Naive B cell (primary cell): ENCODE results near the gene BTBD17. TPM values are rescaled to one million over a fixed set of nuclear protein-coding genes. Genes with fewer than 3 reads are reported as not detected.

Experiments
- ATAC-seq, 2 donors: fragments of 150-1000 bp; cut with Tn5 transposase; 2 replicates each; pipeline ENCODE4 v1.10.0; 2021; ENCODE audit warnings: low read depth in 2 of 2, mild to moderate bottlenecking in 2 of 2, moderate library complexity in 2 of 2
- DNase-seq: peaks from one replicate; pipeline ENCODE4 v3.0.0; 2022
- H3K27ac Mint-ChIP-seq, 6 donors: one replicate each; pipeline ENCODE4 v1.8.0; 2020 to 2022; ENCODE audit warnings: mild to moderate bottlenecking in 6 of 6, mixed read lengths in 6 of 6, moderate library complexity in 5 of 6, inconsistent platforms in 2 of 6
- H3K27me3 Mint-ChIP-seq, 3 donors: one replicate each; pipeline ENCODE4 v1.8.0; 2021 to 2022; ENCODE audit warnings: mixed read lengths in 3 of 3, mild to moderate bottlenecking in 1 of 3
- H3K36me3 Mint-ChIP-seq, 2 donors: one replicate each; pipeline ENCODE4 v1.8.0; 2020 to 2022; ENCODE audit warnings: mixed read lengths in 2 of 2, inconsistent platforms in 1 of 2, mild to moderate bottlenecking in 1 of 2
- H3K4me1 Mint-ChIP-seq, 3 donors: one replicate each; pipeline ENCODE4 v1.8.0; 2020 to 2022; ENCODE audit warnings: mixed read lengths in 3 of 3, inconsistent platforms in 1 of 3, mild to moderate bottlenecking in 1 of 3, moderate library complexity in 1 of 3
- H3K4me3 Mint-ChIP-seq, 8 donors: one replicate each; pipeline ENCODE4 v1.8.0; 2020 to 2022; ENCODE audit warnings: mild to moderate bottlenecking in 8 of 8, mixed read lengths in 8 of 8, moderate library complexity in 8 of 8, inconsistent platforms in 2 of 8
- H3K9me3 Mint-ChIP-seq, 7 donors: one replicate each; pipeline ENCODE4 v1.8.0; 2020 to 2022; ENCODE audit warnings: mixed read lengths in 7 of 7, mild to moderate bottlenecking in 5 of 7, inconsistent platforms in 2 of 7, moderate library complexity in 1 of 7
- polyA plus RNA-seq, 6 donors: library from polyadenylated mRNA; unstranded; fragments of 300-500 nt; fragmentation: Illumina TruSeq; gene quantifications; one replicate each; pipeline ENCODE4 v1.2.3, GENCODE V29; 2021; ENCODE audit warnings: low read depth in 6 of 6

BTBD17 gene
- polyA plus RNA-seq, 6 donors from 2014 or later, result not detected

DNA sequence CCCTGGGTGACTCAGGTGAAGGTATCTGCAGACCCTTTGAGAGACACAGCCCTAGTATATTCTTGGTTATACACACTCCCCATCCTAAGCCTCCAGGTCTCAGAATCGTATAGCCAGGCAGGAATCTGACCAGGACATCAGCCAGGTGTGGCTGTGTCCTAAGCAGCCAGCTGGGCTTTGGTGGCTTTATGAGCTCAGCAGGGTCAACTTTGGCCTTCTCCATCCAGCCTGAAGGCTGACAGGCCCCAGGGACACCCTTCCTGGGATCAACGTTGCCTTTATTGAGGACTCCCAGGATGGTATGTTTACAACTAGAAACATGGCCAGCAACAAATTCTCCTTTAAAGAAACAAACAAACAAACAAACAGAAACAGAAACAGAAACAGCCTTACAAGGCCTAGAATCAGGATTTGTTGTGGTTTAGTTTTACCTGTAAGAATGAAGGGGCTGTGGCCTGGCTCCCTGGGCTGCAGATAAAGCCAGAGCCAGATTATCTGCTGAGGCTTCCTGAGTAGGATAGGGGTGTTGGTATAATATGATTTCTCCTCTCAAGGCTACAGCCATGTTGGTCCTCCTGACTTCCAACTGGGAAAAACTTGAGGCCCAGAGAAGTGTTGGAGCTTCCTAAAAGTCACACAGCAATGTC lies 27.2 kb downstream of the BTBD17 start:
- DNase-seq (no peak), ATAC-seq (no peak)
- no peak overlapping the region for H3K4me3 Mint-ChIP-seq
- no peaks in the 10 kb centered on the region for H3K4me1 Mint-ChIP-seq
- H3K27me3 Mint-ChIP-seq, result peaks cover 6 to 22% (median 16%) of the 10 kb centered on the region in 3 donors
- no peaks in the 10 kb centered on the region for H3K36me3 Mint-ChIP-seq
- no peak overlapping the region for H3K27ac Mint-ChIP-seq
- H3K9me3 Mint-ChIP-seq, result peaks cover 0 to 19% (median 6%) of the 10 kb centered on the region in 7 donors

DNA sequence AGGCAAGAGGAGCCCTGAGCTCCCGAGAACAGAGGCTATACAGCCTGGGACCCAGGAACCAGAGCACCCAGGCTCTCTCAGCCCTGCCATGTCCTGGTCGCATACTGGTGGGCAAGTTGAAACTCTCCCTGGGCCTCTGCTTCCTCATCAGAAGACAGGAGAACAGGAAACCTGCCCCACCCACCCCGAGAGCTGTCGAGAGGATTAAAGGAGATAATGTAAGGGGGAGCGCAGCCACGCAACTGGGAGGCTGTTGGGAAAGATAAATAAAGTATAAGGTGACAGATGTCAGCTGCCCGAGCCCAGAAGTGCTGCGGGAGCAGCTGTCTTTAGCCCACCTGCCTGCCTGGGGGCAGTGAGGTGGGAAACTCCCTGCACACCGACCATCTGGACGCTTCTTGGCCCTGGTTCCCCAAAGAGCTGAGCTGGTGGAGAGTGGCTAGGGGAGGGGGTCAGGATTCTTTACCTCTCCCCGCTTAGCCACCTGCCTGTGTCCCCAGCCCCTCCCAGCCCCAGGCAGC lies 28.8 kb downstream of the BTBD17 start:
- ATAC-seq (no peak), DNase-seq (no peak)
- H3K4me1 Mint-ChIP-seq, result no peaks in the 10 kb centered on the region
- no peak overlapping the region for H3K4me3 Mint-ChIP-seq
- H3K27me3 Mint-ChIP-seq, result peaks cover 7 to 26% (median 23%) of the 10 kb centered on the region in 3 donors
- peaks cover 0 to 19% (median 6%) of the 10 kb centered on the region in 7 donors for H3K9me3 Mint-ChIP-seq
- no peak overlapping the region for H3K27ac Mint-ChIP-seq
- no peaks in the 10 kb centered on the region for H3K36me3 Mint-ChIP-seq

DNA sequence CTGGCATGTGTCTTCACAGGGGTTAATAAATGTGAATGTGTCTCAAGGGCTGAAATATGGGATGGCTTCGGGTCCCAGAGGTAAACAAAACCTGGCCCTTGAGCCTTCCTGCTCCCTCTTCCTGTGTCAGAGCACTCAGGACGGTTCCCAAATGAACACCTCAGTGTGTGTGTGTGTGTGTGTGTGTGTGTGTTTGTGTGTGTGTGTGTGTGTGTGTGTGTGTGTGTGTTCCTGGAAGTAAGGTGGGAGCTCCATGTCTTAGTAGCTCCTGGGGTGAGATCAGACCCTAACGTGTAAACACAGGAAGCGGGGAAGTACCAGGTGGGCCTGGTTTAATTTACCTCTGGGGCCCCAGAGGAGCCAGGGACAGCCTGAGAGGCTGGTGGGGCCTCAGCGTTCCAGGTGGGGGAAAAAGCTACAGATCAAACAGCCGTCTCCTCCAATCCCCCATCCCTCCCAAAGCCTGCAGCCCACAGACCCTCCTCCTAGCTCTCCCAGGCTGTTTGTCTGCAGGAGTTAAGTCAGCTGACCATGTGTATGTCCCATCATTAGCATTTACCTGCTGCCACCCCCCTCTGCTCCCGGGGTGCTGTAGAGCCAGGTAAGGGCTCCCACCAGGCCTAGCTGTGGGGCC lies 29.5 kb downstream of the BTBD17 start:
- no peak overlapping the region for H3K4me3 Mint-ChIP-seq
- ATAC-seq (no peak), DNase-seq (no peak)
- no peak overlapping the region for H3K27ac Mint-ChIP-seq
- H3K36me3 Mint-ChIP-seq, result no peaks in the 10 kb centered on the region
- peaks cover 11 to 30% (median 27%) of the 10 kb centered on the region in 3 donors for H3K27me3 Mint-ChIP-seq
- H3K4me1 Mint-ChIP-seq, result peaks cover 0 to 3% (median 0%) of the 10 kb centered on the region in 3 donors
- H3K9me3 Mint-ChIP-seq, result peaks cover 0 to 19% (median 6%) of the 10 kb centered on the region in 7 donors

DNA sequence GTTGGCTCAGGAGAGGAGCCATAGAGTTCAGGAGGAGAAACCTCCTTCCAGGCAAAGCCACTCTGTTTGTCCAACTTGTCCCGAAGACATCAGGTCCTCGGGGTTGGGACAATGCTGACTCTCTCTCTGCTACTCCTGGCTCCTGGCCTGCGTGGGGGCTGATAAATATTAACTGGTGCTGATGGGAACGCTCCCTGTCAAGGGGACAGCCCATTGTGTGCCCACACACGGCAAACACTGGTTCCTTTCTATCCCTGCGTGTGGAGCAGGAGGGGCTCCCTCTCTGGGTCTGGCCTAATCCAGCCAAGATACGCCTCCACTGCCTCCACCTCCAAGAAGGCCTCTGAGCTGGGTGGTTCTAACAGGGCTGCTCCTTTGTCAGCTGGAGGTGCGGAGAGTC lies 31.2 kb downstream of the BTBD17 start:
- Mint-ChIP-seq H3K27ac (no peak overlapping the region), H3K27me3 (peaks cover 12 to 40% (median 35%) of the 10 kb centered on the region in 3 donors), H3K4me3 (no peak overlapping the region)

DNA sequence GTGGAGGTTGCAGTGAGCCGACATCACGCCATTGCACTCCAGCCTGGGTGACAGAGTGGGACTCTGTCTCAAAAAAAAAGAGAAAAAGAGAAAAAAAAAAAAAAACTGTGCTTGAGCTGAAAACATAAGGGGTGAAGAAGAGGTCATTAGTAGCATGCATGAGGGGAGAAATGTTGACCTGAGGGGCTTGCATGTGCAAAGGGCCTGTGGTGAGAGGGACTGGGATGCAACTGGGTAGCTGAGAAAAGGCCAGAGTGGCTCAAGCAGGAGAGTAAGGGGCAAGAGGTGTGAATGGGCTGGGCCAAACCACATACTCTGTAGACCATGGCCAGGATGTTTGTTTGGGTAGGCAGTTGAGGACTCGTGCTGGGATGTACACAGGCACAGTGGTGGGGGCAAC lies 32.3 kb downstream of the BTBD17 start:
- DNase-seq, result no peak
- ATAC-seq, result no peak
- H3K27me3 Mint-ChIP-seq, result peaks cover 15 to 48% (median 41%) of the 10 kb centered on the region in 3 donors
- H3K9me3 Mint-ChIP-seq, result peaks cover 0 to 8% (median 0%) of the 10 kb centered on the region in 7 donors
- H3K4me3 Mint-ChIP-seq, result no peak overlapping the region
- H3K27ac Mint-ChIP-seq, result peak overlapping the region in 2 of 6 donors; percentile 12 to 84
- peaks cover 0 to 19% (median 0%) of the 10 kb centered on the region in 3 donors for H3K4me1 Mint-ChIP-seq
- H3K36me3 Mint-ChIP-seq, result no peaks in the 10 kb centered on the region

More for the DNA sequence above, 31.2 kb downstream of the BTBD17 start:
- peaks cover 0 to 10% (median 0%) of the 10 kb centered on the region in 3 donors for H3K4me1 Mint-ChIP-seq
- no peaks in the 10 kb centered on the region for H3K36me3 Mint-ChIP-seq
- no peak for DNase-seq
- ATAC-seq, result no peak
- H3K9me3 Mint-ChIP-seq, result peaks cover 0 to 16% (median 6%) of the 10 kb centered on the region in 7 donors

DNA sequence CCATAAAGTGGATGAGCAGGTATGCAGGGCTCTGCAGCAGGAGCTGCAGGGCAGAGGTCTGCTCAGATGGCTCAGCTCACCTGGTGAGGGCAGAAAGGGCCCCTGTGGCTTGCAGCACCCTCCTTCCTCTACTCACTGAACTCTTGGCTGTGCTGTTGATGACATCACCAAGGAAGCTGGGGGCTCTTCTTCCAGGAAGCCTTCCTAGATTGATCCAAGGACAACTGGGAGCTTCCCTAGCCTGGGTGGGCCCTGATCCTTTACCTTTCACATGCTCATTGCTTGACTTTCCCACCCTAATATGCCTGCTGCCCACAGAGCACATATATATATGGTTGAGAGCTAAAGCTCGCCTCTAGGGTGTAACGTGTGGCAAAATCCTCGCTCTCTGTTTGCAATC lies 33.2 kb downstream of the BTBD17 start:
- Mint-ChIP-seq H3K27me3 (peaks cover 19 to 53% (median 47%) of the 10 kb centered on the region in 3 donors), H3K4me3 (peak overlapping the region in 1 of 8 donors; percentile 45), H3K4me1 (peaks cover 0 to 21% (median 0%) of the 10 kb centered on the region in 3 donors), H3K9me3 (peaks cover 0 to 2% (median 0%) of the 10 kb centered on the region in 7 donors), H3K27ac (no peak overlapping the region), H3K36me3 (no peaks in the 10 kb centered on the region)
- DNase-seq, result no peak
- ATAC-seq, result no peak

DNA sequence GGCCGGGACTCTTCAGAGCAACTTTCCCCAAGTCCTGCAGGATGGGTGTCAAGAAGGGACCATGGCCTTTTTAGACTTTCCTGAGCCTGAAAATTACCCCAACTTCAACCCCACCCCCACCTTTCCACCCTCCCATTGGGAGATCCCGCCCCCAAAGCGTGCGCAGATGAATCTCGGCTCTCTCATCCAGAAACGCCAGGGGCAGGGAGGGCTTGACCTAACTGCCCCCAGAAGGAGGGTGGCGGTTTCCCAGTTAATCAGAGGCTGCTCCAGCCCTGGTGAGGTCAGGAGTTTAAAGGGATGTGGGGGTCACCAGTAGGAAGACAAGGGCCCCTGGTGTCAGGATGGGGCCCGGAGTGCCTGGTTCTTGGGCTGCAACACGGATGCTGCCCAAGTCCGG lies 35.2 kb downstream of the BTBD17 start:
- Mint-ChIP-seq H3K4me3 (peak overlapping the region in 4 of 8 donors; percentile 17 to 75 (median 44)), H3K27ac (no peak overlapping the region)

DNA sequence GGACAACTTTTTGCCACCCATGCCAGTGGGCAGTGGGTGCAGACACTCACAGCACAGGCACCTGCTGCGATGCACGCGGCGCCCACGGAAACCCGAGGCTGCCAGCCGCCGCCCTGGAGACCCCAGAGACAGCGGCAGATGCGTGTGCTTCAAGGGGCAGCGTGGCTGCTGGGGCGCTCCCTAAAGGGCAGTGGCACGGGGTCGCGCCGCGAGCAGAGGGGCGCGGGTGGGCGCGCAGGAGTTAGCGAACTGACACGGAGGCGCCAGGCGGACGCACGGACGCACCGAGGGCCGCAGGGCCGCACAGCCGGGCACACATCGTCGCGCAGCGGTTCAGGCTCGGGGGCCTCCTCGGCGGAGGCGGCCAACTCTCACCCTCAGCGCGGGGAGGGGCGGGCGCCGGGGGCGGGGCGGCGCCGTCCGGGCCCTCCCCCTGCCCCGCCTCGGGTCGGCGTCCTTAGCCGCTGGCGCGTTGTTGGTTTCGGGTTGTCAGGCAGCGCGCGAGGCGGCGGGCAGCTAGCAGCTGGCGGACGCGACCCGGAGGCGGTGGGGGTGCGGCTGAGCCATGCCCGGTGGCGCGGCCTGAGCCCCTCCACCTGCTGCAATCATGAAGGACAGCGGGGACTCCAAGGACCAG lies 35.8 kb downstream of the BTBD17 start, which contains the start of gene KIF19:
Gene KIF19, plus strand, starts transcription at position 484 of the 637 bp plus-strand sequence. Its CDS starts 124 bp downstream, at position 608.
- Mint-ChIP-seq H3K36me3 (no peaks in the 10 kb centered on the region), H3K27me3 (peaks cover 38 to 67% (median 65%) of the 10 kb centered on the region in 3 donors), H3K27ac (no peak within 1 kb of the TSS), H3K4me1 (peaks cover 0 to 21% (median 0%) of the 10 kb centered on the region in 3 donors), H3K4me3 (peak within 1 kb of the TSS in 6 of 8 donors; percentile 28 to 75 (median 62)), H3K9me3 (peaks cover 0 to 1% (median 0%) of the 10 kb centered on the region in 7 donors)
- no peak for DNase-seq
- ATAC-seq, result peak; percentile 35 to 49

More for the DNA sequence above, 35.2 kb downstream of the BTBD17 start:
- H3K36me3 Mint-ChIP-seq, result no peaks in the 10 kb centered on the region
- H3K27me3 Mint-ChIP-seq, result peaks cover 35 to 71% (median 65%) of the 10 kb centered on the region in 3 donors
- DNase-seq, result no peak
- no peak for ATAC-seq
- no peaks in the 10 kb centered on the region for H3K9me3 Mint-ChIP-seq
- peaks cover 0 to 21% (median 0%) of the 10 kb centered on the region in 3 donors for H3K4me1 Mint-ChIP-seq

DNA sequence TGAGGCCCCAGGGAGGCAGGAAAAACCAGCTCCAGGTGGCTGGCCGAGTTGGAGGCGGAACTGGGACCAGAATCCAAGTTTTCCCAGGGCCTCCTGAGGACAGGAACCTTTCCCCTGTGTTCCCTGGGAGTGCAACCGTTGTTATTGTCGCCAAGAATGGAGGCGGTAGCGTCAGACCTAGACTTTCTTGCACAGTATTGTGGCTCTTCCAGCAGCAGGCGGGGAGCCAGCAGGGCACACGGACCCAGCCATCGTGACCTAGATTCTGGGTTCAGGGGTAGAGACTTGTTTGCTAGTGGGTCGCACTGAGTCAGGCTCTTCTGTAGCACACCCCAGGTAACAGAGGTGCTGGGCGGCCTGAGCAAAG lies 36.3 kb downstream of the BTBD17 start:
- Mint-ChIP-seq H3K4me1 (peaks cover 0 to 21% (median 0%) of the 10 kb centered on the region in 3 donors), H3K36me3 (no peaks in the 10 kb centered on the region), H3K27me3 (peaks cover 36 to 66% (median 60%) of the 10 kb centered on the region in 3 donors), H3K4me3 (peak overlapping the region in 5 of 8 donors; percentile 48 to 73 (median 54)), H3K9me3 (peaks cover 0 to 1% (median 0%) of the 10 kb centered on the region in 7 donors), H3K27ac (no peak overlapping the region)
- DNase-seq, result no peak
- no peak for ATAC-seq

DNA sequence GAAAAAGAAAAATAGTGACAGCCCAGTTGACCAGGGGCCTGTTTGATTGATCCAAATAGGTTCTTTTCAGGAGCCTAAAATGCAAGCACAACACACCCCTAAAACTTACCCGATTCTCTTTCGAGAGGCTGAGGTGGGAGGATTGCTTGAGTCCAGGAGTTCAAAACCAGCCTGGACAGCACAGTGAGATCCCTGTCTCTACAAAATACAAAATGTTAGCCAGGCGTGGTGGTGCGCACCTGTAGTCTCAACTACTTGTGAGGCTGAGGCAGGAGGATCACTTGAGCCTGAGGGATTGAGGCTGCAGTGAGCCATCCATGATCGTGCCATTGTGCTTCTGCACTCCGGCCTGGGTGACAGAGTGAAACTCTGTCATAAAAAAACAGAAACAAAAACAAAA lies 37.1 kb downstream of the BTBD17 start:
- H3K27ac Mint-ChIP-seq, result no peak overlapping the region
- peaks cover 0 to 21% (median 0%) of the 10 kb centered on the region in 3 donors for H3K4me1 Mint-ChIP-seq
- H3K36me3 Mint-ChIP-seq, result no peaks in the 10 kb centered on the region
- H3K27me3 Mint-ChIP-seq, result peaks cover 33 to 69% (median 52%) of the 10 kb centered on the region in 3 donors
- H3K4me3 Mint-ChIP-seq, result peak overlapping the region in 3 of 8 donors; percentile 29 to 57 (median 35)
- peaks cover 0 to 1% (median 0%) of the 10 kb centered on the region in 7 donors for H3K9me3 Mint-ChIP-seq
- no peak for ATAC-seq
- DNase-seq, result no peak

DNA sequence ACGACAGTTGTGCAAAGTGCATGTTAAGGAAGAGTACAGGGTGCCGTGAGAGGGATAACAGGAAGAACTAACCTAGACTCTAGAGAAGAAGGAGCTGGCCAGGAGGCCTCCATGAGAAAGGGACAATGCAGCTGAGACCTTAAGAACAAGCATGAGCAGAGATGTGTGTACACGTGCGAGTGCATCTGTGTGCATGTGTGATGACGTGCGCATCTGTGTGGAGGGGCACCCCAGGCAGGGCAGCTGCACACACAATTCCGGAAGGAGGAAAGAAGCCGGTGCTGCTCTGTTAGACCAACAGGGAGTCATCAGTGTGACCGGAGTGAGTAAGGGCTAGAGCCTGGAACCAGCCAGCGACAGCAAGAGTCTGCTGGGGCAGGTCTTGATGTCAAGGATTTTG lies 43.3 kb downstream of the BTBD17 start:
- H3K9me3 Mint-ChIP-seq, result peaks cover 0 to 2% (median 0%) of the 10 kb centered on the region in 7 donors
- no peak overlapping the region for H3K4me3 Mint-ChIP-seq

DNA sequence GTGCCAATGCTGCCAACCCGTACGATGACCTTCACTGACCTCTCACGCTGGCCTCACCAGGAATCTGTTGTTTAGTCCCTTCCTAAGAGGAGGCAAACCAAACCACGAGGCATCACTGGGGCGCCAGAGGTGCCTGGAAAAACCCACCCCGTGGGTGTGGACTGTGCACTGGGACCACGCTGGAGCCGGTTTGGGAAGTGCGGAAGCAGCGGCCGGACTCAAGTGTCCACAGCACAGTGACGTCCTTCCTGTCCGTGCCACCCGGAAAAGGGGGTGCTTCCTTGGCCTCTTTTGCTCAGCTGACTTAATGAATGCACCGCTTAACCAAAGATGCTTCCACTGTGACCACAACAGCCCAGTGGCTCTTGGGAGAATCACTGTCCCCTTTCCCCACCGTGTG lies 44.6 kb downstream of the BTBD17 start:
- Mint-ChIP-seq H3K36me3 (no peaks in the 10 kb centered on the region), H3K9me3 (peaks cover 0 to 7% (median 6%) of the 10 kb centered on the region in 7 donors), H3K4me3 (no peak overlapping the region), H3K27ac (no peak overlapping the region), H3K27me3 (peaks cover 15 to 37% (median 18%) of the 10 kb centered on the region in 3 donors), H3K4me1 (no peaks in the 10 kb centered on the region)
- no peak for DNase-seq
- ATAC-seq, result no peak

More for the DNA sequence above, 43.3 kb downstream of the BTBD17 start:
- Mint-ChIP-seq H3K4me1 (no peaks in the 10 kb centered on the region), H3K27me3 (peaks cover 24 to 42% (median 31%) of the 10 kb centered on the region in 3 donors), H3K36me3 (no peaks in the 10 kb centered on the region), H3K27ac (no peak overlapping the region)
- ATAC-seq (no peak), DNase-seq (no peak)

DNA sequence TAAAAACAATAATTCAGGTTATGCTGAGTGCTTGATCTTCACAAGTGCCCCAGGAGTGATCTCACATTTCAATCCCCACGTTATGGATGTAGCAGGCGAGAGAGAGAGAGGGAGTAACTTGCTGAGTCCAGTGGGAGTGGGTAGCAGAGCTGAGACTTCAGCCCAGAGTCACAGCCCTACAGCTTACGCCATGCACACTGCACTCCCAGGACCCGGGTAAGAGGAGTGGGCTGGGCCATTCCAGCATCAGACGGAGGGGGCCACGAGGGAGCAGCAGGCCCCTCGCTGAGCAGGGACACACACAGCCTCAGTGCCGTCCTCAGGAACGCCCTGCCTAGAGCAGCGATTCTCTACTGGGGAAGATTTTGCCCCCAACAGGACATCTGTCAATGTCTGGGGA lies 45.4 kb downstream of the BTBD17 start:
- Mint-ChIP-seq H3K36me3 (no peaks in the 10 kb centered on the region), H3K9me3 (peaks cover 0 to 10% (median 6%) of the 10 kb centered on the region in 7 donors), H3K4me3 (no peak overlapping the region), H3K27ac (no peak overlapping the region), H3K27me3 (peaks cover 6 to 36% (median 16%) of the 10 kb centered on the region in 3 donors), H3K4me1 (no peaks in the 10 kb centered on the region)
- ATAC-seq, result no peak
- DNase-seq, result no peak
